GM12875 (cell line): Measurements from ENCODE around the gene FAAP100.

Experiments
- H3K4me3 ChIP-seq: one replicate; pipeline ENCODE4 v1.5.1; 2011; ENCODE audit warnings: low read depth, low read length, control low read depth
- TF ChIP-seq, protein P1 (sequence below): IDR thresholded peaks from 2 replicates; pipeline ENCODE4 v1.5.1; 2011; ENCODE audit warnings: low read depth, mild to moderate bottlenecking, control low read depth, inconsistent platforms, low read length, moderate library complexity, borderline replicate concordance; ENCODE audit not compliant: insufficient read depth

The FAAP100 gene

DNA sequence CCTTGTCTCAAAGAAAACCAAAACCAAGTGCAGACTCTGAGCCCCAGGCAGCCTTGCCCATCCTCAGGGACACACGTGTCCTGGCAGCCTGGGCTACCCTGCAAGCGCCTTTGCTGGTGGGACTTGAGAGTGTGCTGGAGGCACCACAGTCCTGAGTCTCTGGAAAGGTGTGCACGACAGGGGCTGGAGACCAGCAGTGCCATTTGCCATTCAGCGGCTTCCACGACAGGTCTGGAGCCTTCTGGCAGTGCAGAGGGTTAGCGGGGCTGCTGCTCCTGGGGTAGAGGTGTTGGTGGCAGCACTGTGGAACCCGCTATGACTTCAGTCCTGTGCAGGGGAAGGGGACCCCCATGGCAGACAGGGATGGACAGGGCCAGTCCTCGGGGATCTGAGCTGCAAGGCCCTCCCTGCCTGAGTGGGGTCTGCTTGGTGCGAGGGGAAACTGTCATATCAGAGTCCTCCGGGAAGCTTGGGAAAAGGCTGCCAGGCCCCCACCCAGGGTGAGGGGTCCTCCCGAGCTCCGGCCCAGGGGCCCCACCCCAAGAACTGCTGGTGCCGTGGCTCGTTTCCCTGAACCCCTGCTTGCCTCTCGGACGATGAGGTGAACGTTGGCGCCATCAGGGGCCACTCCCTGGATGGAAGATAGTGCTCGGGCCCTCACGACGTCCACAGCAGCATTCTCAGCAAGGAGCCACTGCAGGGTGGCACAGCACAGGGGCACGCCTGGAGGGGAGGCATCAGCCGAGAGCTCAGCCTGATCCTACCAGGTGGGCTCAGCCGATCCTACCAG is 6.8 kb downstream of the FAAP100 start:
- no peak overlapping the region for H3K4me3 ChIP-seq
- TF ChIP-seq, protein P1, sequence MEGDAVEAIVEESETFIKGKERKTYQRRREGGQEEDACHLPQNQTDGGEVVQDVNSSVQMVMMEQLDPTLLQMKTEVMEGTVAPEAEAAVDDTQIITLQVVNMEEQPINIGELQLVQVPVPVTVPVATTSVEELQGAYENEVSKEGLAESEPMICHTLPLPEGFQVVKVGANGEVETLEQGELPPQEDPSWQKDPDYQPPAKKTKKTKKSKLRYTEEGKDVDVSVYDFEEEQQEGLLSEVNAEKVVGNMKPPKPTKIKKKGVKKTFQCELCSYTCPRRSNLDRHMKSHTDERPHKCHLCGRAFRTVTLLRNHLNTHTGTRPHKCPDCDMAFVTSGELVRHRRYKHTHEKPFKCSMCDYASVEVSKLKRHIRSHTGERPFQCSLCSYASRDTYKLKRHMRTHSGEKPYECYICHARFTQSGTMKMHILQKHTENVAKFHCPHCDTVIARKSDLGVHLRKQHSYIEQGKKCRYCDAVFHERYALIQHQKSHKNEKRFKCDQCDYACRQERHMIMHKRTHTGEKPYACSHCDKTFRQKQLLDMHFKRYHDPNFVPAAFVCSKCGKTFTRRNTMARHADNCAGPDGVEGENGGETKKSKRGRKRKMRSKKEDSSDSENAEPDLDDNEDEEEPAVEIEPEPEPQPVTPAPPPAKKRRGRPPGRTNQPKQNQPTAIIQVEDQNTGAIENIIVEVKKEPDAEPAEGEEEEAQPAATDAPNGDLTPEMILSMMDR: no peak

DNA sequence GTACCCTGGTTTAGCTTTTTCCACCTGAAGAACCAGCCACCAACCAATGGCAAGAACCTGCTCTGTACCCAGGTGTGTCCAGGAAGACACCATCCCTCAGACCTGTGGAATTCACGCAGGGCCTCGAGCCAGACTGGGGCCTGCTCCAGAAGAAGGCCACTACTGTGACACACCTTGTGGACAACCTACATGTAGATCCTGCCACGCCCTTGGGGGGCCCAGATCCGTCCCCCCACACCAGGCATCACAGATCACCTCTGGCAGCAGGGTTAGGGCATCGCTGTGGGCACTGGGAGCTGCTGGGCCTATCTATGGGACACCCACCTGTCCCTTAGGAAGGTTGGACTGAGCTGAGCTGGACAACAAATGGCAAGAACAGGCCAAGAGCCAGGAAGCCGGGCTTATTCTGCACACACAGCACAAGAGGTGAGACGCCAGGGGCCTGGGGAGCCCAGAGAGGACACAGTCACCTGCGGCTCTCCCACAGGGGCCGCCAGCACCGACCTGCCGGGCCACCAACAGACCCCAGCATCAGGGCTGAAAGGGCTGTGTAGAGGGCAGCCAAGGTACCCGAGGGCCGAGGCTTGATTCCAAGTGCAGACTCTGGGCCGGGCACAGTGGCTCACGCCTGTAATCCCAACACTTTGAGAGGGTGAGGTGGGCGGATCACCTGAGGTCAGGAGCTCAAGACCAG is 7.7 kb downstream of the FAAP100 start:
- no peak overlapping the region for H3K4me3 ChIP-seq
- TF ChIP-seq, protein P1: no peak

DNA sequence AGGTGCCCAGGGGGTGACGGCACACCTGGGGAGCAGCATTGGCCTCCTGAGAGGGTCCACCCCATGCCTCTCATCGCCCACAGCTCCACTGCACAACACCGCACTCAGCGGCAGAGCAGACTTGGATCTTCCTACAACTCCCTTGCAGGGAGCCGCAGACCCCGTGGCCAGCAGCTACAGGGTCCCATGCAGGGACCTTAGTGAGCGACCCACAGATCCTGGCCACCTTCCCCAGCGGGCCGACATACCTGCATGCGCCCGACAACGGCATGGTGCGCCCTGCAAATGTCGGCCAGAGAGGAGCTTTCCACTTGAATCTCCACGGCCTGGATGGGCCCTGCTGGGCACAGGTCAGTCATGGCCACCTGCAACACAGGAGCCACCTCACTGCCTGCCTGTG is 8.4 kb downstream of the FAAP100 start:
- TF ChIP-seq, protein P1: no peak
- no peak overlapping the region for H3K4me3 ChIP-seq

DNA sequence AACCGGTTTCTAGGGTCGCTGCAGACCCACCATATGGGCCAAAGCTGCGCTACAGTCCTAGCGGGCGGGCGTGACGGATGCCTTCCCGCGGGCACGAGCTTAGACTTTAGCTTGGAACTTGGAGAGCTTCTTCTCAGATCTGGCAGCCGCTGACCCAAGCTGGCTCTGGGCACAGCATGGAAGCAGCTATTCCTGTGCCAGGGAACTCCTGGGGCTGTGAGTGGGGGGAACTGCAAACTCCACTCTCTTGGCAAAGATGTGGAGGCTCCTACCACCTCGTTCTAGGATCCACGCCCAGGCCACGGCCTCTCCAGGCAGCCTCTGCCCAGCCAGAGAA is 8.8 kb downstream of the FAAP100 start:
- H3K4me3 ChIP-seq: no peak overlapping the region
- TF ChIP-seq, protein P1: no peak

DNA sequence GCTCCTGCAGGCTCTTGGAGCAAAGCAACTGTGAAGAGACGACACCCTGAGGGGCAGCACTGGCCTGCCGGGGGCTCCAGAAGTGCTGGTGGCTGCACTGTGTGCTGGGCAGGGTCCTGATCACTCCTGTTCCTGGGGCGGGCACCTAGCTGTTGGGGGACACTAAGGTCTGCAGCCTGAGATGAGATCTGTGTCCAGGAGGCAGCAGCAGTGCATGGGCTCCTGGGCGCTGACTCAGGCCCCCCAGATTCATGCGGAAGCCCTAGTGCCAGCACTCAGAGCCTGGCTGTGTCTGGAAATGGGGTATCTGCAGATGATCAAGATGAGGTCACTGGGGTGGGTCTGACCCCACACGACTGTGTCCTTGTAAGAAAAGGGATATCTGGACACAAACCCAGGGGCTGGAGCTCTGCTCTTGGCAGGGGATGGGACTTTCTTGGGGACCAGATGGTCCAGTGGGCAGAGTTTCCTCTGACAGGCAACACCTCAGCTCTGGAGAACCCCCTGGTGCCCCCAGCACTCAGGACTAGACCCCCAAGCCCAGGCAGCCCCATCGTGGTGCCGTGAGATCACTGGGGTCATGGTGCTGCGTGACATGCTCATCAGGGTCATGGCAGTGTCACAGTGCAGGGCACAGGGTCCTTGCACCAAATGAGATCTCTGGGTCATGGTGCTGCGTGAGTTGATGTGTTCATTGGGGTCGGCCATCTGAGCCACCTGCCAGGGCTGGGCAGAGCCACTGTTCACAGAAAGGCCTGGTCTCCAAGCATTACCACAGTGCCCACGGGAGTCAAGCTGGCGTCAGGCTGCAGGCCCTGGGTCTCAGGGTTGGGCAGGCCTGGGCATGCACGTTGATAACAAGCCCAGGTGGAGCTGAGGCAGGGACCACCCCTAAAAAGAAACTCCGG is 9.5 kb downstream of the FAAP100 start:
- TF ChIP-seq, protein P1: no peak
- H3K4me3 ChIP-seq: no peak overlapping the region

DNA sequence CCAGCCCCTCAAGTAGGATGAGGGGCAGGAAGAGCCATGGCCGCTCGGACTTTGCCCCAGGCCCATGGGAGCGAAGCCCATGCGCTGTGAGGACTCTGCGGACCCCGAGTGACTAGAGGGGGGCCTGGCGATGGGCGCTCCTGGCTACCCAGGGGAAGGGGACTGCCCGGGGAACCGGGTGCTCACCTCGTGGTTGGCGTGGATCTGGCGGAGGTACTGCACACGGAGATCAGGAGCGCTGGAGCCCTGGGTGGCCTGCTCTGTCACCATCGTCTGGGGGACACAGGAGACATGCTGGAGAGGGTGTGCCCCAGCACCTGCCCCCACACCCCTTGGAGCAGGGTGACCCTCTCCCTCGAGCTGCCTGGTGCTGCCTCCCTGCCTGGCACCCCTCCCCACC is 11.0 kb downstream of the FAAP100 start:
- TF ChIP-seq, protein P1: no peak
- no peak overlapping the region for H3K4me3 ChIP-seq
